Right lobe of liver (tissue), 6 donors: ENCODE data around the gene POLR2L. TPM values are rescaled to one million over a fixed set of nuclear protein-coding genes. Genes with fewer than 3 reads are reported as not detected.

Experiments
- ATAC-seq, 4 donors: fragments of 200-7000 bp; cut with Tn5 transposase; one replicate each; pipeline ENCODE4 v1.9.1; 2020; ENCODE audit warnings: mild to moderate bottlenecking in 4 of 4, moderate library complexity in 4 of 4
- DNase-seq, 3 donors: peaks; one replicate each; pipeline ENCODE4 v3.0.0-alpha.2; 2020
- H3K27ac ChIP-seq, 3 donors: fragments of 200-600 bp; one replicate each; pipeline ENCODE4 v1.8.0; 2022
- H3K27me3 ChIP-seq, 2 donors: fragments of 200-600 bp; one replicate each; pipeline ENCODE4 v1.8.0; 2022
- H3K36me3 ChIP-seq, 4 donors: fragments of 200-600 bp; sonication (generic) in 1 of 4; one replicate each; pipeline versions ENCODE4 v1.5.1 to v1.8.0; 2017 to 2022; ENCODE audit warnings: control low read depth in 1 of 4
- H3K4me1 ChIP-seq, 4 donors: fragments of 200-600 bp; sonication (generic) in 1 of 4; one replicate each; pipeline versions ENCODE4 v1.5.1 to v1.8.0; 2017 to 2022; ENCODE audit warnings: control low read depth in 1 of 4
- H3K4me3 ChIP-seq, 3 donors: fragments of 200-600 bp; one replicate each; pipeline ENCODE4 v1.8.0; 2022
- H3K9me3 ChIP-seq, 4 donors: fragments of 200-600 bp; sonication (generic) in 1 of 4; one replicate each; pipeline versions ENCODE4 v1.5.1 to v1.8.0; 2017 to 2022; ENCODE audit warnings: control low read depth in 1 of 4
- CTCF ChIP-seq, 4 donors: fragments of 200-600 bp in 3 of 4; fragments of 450-650 bp in 1 of 4; IDR thresholded peaks; one replicate each; pipeline versions ENCODE4 v1.5.1 to v1.8.0; 2016 to 2022; ENCODE audit warnings: antibody characterized with exemption in 4 of 4, mild to moderate bottlenecking in 2 of 4
- POLR2A ChIP-seq: fragments of 450-650 bp; IDR thresholded peaks from one replicate; pipeline ENCODE4 v1.6.1; 2017; ENCODE audit warnings: antibody characterized with exemption, mild to moderate bottlenecking
- WGBS: methylation state at CpG from one replicate; pipeline ENCODE4 v1.1.6; 2018; ENCODE audit warnings: low coverage, low lambda C conversion rate; ENCODE audit not compliant: insufficient coverage; ENCODE audit errors: missing lambda C conversion rate; 5-methylcytosine and 5-hydroxymethylcytosine counted together
- intact Hi-C, 2 donors: fragments of 100-400 bp; cut with DNase I; formaldehyde crosslinking; loops; one replicate each; pipeline versions ENCODE4 v1.11.2 to v1.14.1; 2022
- total RNA-seq, 6 experiments: library from RNA; depleted of rRNA in 2 of 6; stranded (reverse); fragments of >200 nt in 2 of 6; fragmentation: NEBNext Ultra II Directional in 3 of 6; extraction: Animal tissue kit (Norgen Biotek cat#: 25700) in 3 of 6; gene quantifications; one replicate each; pipeline versions ENCODE4 v1.1.0 to v1.2.4, GENCODE V29; 2016 to 2023
- donor health status: DM: no; HTN: yes; CAD: no.
- donor health status: DM: no; HTN: no; CAD: no.
- donor health status: DM: no; HTN: no; CAD: no.
- donor health status: DM: no; HTN: yes; CAD: no.
- donor health status: DM: no; HTN: yes; CAD: no.

POLR2L gene
- total RNA-seq, 6 experiments from 2014 or later = 34.5 to 88.1 (median 72.9) TPM

- intact Hi-C loops = no loop called here
- peaks cover 0 to 35% (median 4%) of the 10 kb centered on the region in 4 donors for H3K4me1 ChIP-seq
- H3K27ac ChIP-seq = peak overlapping the region; percentile 93 to 97 (median 95)
- H3K36me3 ChIP-seq = peaks cover 0 to 15% (median 9%) of the 10 kb centered on the region in 4 donors
- ATAC-seq (peak; percentile 51 to 68 (median 56)), DNase-seq (peak; percentile 91 to 96 (median 93))
- no peaks in the 10 kb centered on the region for H3K9me3 ChIP-seq
- H3K27me3 ChIP-seq = peaks cover 0 to 2% of the 10 kb centered on the region in 2 donors
- TF ChIP-seq CTCF (IDR thresholded peaks at IDR 0.05) = no peak
- TF ChIP-seq POLR2A = peak; percentile 81
- 15% methylated on average over 8 of the region's 25 CpGs for WGBS
- peak overlapping the region; percentile 96 to 100 (median 98) for H3K4me3 ChIP-seq
These were observed 1.7 kb upstream of the POLR2L start for GRCh38 chr11:843818-844692.

- ATAC-seq (no peak), DNase-seq (no peak)
- H3K27me3 ChIP-seq = no peaks in the 10 kb centered on the region
- H3K27ac ChIP-seq = peak overlapping the region; percentile 93 to 97 (median 95)
- WGBS = 0% methylated on average over 13 of the region's 53 CpGs
- intact Hi-C loops = no loop called here
- H3K36me3 ChIP-seq = peaks cover 0 to 22% (median 13%) of the 10 kb centered on the region in 4 donors
- H3K9me3 ChIP-seq = no peaks in the 10 kb centered on the region
- peaks cover 0 to 26% (median 4%) of the 10 kb centered on the region in 4 donors for H3K4me1 ChIP-seq
- no peak for TF ChIP-seq CTCF (IDR thresholded peaks at IDR 0.05)
- no peak for TF ChIP-seq POLR2A
- peak overlapping the region; percentile 96 to 100 (median 98) for H3K4me3 ChIP-seq
These were observed 881 bp upstream of the POLR2L start for GRCh38 chr11:843086-843734.

GRCh38 chr11:841981-842369 is 354 bp downstream of the POLR2L start:
- H3K4me3 ChIP-seq = peak overlapping the region; percentile 96 to 100 (median 98)

More at GRCh38 chr11:841981-842369, 354 bp downstream of the POLR2L start:
- DNase-seq (no peak), ATAC-seq (peak in 3 of 4 donors; percentile 0 to 14 (median 4))
- Histone ChIP-seq H3K36me3 (peaks cover 0 to 28% (median 21%) of the 10 kb centered on the region in 4 donors), H3K4me1 (peaks cover 0 to 24% (median 4%) of the 10 kb centered on the region in 4 donors), H3K9me3 (no peaks in the 10 kb centered on the region), H3K27ac (peak overlapping the region; percentile 93 to 97 (median 95)), H3K27me3 (no peaks in the 10 kb centered on the region)
- intact Hi-C loops = no loop called here
- no peak for TF ChIP-seq POLR2A
- TF ChIP-seq CTCF (IDR thresholded peaks at IDR 0.05) = no peak
- WGBS = 1% methylated on average over 8 of the region's 27 CpGs
